Pons (tissue), 1 donor: ENCODE results near the gene CEP135.
"Not testable (repeated sequence)": the region's sequence is repeated elsewhere in the genome, so short reads cannot be mapped to it uniquely, and the experiment has no call there.

ENCODE experiments used
- DNase-seq: peaks from one replicate; pipeline ENCODE4 v3.0.0-alpha.2; 2016; ENCODE audit warnings: low spot score

The CEP135 gene

GRCh38 chr4:56028165-56028564, 79.4 kb downstream of the CEP135 start:
- DNase-seq: no peak

- DNase-seq: peak; percentile 76
Observed at GRCh38 chr4:56038487-56039162, 89.9 kb downstream of the CEP135 start.

- no peak for DNase-seq
Observed at GRCh38 chr4:56040842-56041241, 92.1 kb downstream of the CEP135 start.

DNA sequence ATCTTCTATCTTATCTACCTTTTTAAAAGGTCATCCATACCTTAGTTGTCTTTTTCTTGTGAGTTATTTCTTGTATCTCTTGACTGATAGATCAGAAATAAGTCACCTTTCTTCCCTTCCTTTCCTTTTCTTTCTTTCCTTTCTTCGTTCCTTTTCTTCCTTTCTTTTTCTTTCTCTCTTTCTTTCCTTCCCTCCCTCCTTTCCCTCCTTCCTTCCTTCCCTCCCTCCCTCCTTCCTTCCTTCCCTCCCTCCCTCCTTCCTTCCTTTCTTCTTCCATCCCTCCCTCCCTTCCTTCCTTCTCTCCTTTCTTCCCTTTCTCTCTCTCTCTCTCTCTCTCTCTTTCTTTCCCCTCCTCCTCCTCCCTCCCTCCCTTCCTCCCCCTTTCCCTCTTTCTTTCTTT, 93.5 kb downstream of the CEP135 start:
- no peak for DNase-seq

DNA sequence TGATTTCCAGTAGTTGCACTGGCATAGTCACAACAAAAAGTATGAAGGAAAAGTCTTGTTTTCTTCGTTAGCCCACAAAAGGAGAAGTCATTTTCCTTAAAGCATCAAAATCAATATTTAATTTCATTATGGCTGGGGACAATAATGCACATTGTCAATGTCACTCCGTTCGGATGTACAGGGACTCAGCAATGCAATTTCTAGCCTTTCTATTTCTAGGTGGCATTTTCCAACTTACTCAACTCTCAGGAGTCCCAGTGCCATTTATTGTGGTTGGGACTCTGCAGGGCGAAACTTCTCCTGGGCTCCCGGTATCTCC, 99.6 kb downstream of the CEP135 start:
- DNase-seq: peak; percentile 30

- peak; percentile 45 for DNase-seq
Observed at GRCh38 chr4:56048702-56049431, 100.1 kb downstream of the CEP135 start.

- no peak for DNase-seq
Observed at GRCh38 chr4:56050625-56051024, 101.9 kb downstream of the CEP135 start.

GRCh38 chr4:56051029-56051709, 102.4 kb downstream of the CEP135 start:
- DNase-seq: no peak

DNA sequence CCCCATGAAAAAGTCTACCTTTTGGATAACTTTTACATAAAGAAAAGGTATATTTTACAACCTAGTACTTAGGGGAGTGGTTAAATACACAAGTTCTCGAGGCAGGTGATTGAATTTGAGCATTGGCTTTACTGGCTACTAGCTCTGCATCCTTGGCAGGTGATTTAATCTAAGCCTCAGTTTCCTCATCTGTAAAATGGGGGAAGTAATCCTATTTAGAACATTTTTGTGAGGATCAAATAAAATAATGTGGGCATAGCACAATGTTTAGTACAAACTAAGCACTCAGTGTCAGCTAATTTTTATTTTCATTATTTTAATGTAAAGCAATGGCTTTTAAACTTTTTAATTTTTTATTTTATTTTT, 102.9 kb downstream of the CEP135 start:
- DNase-seq: no peak

- DNase-seq: no peak
Observed at GRCh38 chr4:56052481-56052880, 103.7 kb downstream of the CEP135 start.

DNA sequence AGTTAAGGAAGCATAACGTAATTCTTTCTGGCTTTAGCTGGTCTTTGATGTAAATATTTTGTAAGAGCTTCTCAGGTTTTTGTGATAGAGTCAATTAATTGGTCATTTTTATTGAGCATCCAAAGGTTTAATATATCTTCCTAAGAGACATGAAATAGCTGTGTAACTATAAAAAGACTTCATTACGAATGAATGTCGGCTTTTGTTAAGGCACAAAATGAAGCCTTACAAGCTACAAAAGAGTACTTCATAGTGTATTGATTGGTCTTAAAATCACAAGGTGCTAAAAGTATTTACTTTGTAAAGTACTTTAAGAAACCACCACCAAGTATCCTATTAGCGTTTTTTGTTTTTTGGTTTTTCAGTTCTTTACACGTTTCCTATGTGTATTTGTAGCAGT, 104.2 kb downstream of the CEP135 start:
- DNase-seq: no peak

GRCh38 chr4:56055027-56055977, 106.6 kb downstream of the CEP135 start:
- no peak for DNase-seq

DNA sequence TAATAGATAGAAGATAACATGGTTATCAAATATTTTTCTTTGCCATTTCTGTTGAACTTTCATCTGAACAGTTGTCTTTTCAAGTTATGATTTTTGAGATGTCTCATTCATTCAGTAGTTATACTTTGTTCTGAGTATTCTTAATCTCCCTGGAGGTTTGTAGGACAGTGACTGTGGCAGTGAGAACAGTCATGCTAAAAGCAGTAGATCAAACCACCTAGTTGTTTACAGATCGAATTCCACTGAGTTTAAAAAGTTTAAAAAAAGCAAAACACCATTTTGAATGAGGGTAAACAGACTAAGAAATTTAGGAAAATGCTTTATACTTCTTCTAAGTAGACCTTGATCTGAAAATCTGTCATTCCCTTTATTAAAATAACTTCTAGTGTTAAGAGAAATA, 107.2 kb downstream of the CEP135 start:
- no peak for DNase-seq

DNA sequence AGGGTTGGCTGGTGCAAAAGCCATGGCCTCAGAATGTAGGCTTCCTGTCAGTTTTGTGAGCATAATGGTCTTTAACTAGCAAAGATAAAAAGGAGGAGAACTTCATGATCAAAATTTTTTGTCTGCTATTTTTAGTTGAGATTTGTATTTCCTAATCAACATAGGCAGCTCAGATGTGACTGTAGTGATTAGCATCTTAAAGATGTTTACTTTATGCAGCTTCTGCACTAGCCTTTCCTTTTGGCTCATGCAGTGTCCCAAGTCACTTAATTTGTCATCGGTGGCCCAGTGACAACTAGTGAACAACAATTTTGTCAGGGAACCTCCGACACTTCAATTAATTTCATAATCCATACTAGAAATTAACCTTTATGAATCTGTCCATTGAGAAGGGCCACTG, 109.8 kb downstream of the CEP135 start:
- no peak for DNase-seq

- DNase-seq: no peak
Observed at GRCh38 chr4:56060036-56060435, 111.3 kb downstream of the CEP135 start.

- DNase-seq: no peak
Observed at GRCh38 chr4:56062106-56062505, 113.4 kb downstream of the CEP135 start.

- no peak for DNase-seq
Observed at GRCh38 chr4:56062526-56063145, 113.9 kb downstream of the CEP135 start.

- no peak for DNase-seq
Observed at GRCh38 chr4:56066493-56066892, 117.7 kb downstream of the CEP135 start.

- no peak for DNase-seq
Observed at GRCh38 chr4:56067826-56068225, 119.1 kb downstream of the CEP135 start.

GRCh38 chr4:56072730-56073129, 124.0 kb downstream of the CEP135 start:
- DNase-seq: not testable (repeated sequence)

- no peak for DNase-seq
Observed at GRCh38 chr4:56077676-56078075, 128.9 kb downstream of the CEP135 start.

GRCh38 chr4:56078866-56079265, 130.1 kb downstream of the CEP135 start:
- peak; percentile 40 for DNase-seq
